HG03139 (cell line): ENCODE results near the gene PRSS56.
"Not testable (repeated sequence)": the region's sequence is repeated elsewhere in the genome, so short reads cannot be mapped to it uniquely, and the experiment has no call there.

Experiments used
- ATAC-seq: cut with Tn5 transposase; IDR thresholded peaks from one replicate; pipeline ENCODE4 v1.9.1; 2021; ENCODE audit not compliant: unreplicated experiment

Gene PRSS56

DNA sequence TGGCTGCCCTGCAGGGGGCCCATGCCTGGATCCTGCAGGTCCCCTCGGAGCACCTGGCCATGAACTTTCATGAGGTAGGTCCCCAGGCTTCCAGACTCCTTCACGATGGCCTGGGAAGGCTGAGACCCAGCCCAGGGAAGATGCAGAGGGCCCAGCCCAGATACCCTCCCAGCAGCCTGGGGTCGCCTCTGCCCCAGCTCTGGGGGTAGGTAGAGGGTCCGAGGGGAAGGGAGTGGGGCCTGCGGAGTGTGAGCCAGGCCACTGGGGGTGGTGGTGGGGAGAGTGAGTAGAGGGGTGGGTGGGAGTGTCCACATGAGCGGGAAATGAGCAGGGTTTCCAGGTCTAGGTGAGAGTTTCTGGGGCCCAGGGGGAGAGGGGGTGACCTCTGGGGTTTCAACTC lies 4.6 kb downstream of the PRSS56 start:
- no peak for ATAC-seq

DNA sequence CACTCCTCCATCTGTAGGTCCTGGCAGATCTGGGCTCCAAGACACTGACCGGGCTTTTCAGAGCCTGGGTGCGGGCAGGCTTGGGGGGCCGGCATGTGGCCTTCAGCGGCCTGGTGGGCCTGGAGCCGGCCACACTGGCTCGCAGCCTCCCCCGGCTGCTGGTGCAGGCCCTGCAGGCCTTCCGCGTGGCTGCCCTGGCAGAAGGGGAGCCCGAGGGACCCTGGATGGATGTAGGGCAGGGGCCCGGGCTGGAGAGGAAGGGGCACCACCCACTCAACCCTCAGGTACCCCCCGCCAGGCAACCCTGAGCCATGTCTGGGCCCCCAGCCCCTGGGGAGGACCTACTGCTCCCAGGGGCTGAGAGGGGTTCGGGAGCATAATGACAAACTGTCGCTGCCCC lies 5.0 kb downstream of the PRSS56 start:
- ATAC-seq, result no peak

DNA sequence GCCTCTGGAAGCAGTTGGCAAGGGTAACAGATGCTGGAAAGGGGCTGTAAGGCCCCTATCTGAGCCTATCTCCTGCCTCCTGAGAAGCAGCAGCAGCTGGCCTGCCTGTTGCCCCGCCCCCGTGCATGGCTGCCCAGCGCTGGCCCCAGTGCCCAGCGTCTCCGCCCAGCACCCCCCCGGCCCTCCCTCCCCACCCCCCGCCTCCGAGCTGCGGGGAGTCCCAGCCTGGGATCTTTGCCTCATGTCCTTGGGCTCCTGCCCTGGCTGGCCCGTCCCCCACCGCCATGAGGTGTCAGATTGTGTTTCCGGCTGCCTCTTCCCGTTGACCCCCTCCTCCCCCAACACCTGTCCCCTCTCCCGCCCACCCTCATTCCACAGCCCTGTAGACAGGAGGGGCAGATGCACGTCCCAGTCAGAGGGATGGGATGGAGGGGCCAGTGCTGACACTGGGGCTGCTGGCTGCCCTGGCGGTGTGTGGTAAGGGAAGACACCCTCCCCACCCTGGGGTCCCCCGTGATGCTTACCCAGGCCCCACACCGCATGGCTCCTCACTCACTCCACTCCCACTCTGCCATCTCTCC lies 5.7 kb downstream of the PRSS56 start, which contains the start of gene CHRND:
Gene CHRND, plus strand, starts transcription at position 370 of the 581 bp plus-strand sequence. Its CDS starts 56 bp downstream, at position 426.
- no peak for ATAC-seq

DNA sequence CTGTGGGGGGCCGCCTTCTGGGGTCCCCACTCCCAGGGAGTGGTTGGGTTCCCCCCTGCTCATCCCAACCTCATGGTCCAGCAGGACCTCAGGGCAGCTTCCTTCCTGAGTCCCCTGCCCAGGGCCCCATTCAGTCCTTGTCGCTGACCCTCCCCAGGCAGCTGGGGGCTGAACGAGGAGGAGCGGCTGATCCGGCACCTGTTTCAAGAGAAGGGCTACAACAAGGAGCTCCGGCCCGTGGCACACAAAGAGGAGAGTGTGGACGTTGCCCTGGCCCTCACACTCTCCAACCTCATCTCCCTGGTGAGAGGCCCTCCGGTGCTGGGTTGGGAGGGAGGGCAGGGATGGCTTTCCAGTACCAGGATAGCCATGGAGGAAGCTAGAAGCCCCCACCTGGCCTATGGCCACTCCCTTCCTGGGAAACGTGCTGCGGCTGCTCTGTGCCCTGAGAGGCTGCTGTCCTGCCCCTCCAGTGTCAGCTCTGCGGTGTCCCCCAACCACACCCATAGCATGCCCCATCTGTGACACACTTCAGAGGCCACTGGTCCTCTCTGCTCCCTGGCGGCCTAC lies 6.3 kb downstream of the PRSS56 start:
- no peak for ATAC-seq

DNA sequence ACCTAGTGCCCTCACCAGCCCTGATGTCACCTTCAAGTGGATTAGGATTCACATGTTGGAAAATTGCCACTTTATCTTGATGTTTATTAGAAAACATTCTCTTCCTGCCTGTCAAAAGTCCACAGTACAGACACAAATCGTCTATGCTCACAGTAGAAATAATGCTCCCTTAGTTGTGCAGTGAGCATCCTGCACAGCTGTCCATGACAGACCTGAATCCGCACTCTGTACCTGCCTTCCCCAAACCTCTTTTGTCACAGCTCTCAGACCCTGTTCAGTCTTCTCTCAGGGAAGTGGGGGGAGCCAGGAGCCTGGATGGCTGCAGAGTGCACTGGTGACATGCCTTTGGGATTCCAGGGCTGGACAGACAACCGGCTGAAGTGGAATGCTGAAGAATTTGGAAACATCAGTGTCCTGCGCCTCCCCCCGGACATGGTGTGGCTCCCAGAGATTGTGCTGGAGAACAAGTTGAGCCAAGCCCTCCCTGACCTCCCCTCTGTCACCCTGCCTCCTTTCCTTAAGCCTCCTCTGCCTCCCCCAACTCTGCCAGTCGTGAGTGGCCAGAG lies 7.8 kb downstream of the PRSS56 start:
- ATAC-seq, result no peak

DNA sequence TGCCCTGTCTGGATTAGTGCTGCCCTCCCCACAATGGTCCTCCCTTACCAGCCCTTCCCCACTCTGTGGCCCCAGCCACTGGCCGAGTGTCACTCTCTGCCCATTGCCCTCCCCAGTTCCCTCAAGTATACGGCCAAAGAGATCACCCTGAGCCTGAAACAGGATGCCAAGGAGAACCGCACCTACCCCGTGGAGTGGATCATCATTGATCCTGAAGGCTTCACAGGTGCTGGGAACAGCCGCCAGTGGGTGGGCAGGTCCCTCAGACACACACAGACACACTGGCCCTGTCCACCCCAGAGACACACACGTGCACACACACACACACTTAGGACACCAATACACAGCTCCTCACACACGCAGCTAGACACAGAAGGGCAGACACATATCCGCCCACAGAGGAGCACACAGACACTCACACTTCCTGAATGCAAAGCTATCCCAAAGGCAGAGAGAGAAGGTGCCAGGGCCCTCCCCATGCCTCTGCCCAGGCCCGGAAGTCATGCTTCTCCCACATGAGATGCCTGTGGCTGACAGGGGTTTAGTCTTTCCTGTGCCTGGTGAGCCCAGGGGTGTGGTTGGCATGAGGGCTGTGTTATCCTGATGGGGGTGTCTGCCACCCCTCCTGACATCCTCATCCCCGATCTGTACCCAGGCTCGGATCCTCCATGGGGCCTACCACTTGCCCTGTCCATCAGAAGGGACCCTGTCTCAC lies 8.7 kb downstream of the PRSS56 start:
- no peak for ATAC-seq

DNA sequence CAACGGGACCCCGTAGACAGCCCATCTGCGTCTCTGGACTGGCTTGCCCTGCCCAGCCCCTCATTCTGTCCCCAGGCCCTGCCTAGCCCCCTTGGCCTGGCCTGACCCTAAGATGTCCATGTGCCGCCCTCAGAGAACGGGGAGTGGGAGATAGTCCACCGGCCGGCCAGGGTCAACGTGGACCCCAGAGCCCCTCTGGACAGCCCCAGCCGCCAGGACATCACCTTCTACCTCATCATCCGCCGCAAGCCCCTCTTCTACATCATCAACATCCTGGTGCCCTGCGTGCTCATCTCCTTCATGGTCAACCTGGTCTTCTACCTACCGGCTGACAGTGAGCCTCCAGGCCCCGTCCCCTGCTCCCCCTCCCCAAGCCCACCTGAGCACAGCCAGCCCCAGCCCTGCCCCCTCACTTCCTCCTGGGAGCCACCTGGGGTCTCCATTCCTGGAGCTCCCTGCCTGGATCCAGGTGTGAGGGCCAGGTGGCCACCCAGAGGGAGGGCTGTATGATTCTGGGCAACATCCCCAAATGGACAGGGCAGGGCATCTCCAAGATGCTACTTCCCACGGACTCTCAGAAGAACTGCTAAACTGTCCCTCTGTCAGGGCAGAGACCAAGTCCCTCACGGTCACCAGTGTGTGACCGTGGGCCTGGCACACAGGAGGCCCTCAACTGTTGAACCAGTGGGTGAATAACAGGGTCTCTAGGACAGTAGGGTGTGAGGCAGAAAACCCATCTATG lies 9.8 kb downstream of the PRSS56 start:
- ATAC-seq, result no peak

DNA sequence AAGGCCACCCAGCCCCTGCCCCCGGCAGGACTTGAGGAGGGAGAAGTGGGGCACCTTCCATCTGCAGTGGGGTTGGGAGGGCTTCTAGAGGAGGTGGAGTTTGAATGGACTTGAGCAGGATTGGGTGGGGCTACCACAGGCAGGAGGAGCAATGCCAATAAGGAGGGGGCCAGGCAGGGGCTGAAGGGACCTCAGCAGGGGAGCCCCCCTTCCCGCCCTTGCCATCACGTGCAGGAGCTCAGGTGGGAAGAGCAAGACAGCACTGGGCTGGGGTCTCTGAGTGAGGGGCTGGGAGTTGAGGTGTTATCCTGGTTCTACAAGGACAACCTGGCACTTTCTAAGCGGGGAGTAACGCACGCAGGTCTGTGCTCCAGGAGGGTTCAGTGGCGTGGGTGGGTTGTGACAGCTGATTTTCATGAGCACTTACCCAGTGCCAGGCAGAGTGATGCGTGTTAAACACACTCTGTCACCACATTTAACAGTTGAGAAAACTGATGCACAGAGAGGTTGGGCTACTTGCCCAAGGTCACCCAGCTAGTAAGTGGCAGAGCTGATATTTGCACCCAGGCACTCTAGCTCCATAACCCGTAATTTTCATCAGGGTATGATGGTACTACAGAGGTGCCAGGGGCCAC lies 10.6 kb downstream of the PRSS56 start:
- no peak for ATAC-seq

DNA sequence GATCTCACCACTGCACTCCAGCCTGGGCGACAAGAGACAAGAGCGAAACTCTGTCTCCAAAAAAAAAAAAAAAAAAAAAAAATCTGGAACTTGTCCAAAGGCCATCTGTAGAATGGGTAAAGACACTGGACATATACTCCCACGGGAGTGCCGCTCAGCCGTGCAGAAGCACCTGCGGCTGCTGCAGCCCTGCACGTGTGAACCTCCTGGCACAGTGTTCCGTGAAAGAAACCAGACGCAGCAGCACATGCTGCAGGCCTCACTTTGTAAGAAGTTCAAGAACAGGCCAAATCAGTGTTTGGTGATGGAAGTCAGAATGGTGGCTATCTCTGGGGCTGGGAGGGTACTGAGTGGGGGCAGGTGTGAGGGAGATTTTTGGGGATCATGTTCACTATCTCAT lies 12.2 kb downstream of the PRSS56 start:
- no peak for ATAC-seq

DNA sequence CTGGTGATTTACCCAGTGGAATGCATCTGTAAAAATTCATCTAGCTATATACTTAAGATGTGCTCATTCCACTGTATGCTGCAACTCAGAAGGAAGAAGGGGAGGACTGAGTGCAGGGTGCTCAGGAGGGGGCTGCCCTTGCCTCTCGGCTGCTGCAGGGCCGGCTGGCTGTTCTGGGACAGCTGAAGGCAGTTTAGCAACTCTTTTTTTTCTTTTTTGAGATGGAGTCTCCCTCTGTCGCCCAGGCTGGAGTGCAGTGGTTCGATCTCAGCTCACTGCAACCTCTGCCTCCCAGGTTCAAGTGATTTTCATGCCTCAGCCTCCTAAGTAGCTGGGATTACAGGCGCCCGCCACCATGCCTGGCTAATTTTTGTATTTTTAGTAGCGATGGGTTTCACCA lies 12.6 kb downstream of the PRSS56 start:
- not testable (repeated sequence) for ATAC-seq

DNA sequence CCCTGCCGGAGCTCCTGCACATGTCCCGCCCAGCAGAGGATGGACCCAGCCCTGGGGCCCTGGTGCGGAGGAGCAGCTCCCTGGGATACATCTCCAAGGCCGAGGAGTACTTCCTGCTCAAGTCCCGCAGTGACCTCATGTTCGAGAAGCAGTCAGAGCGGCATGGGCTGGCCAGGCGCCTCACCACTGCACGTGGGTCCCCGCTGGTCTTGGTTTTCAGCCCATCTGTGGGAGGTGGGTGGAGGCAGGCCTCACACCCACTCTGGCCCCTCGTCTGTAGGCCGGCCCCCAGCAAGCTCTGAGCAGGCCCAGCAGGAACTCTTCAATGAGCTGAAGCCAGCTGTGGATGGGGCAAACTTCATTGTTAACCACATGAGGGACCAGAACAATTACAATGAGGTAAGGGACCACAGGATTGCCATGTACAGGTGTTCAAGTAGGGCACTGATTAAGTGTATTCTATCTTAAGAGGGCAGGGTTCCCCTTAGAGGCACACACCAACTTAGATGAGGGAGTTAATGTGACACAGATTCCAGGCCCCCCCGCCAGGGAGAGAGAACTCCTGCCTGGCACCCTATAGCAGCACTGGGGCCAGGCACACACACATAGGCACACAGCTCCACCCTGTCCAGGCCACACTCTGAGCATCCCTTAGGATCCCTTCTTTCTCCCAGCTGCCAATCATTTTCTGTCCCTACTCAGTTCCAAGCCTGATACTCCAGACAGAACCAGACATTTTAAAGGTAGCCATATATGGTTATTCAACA lies 13.9 kb downstream of the PRSS56 start:
- ATAC-seq, result no peak

DNA sequence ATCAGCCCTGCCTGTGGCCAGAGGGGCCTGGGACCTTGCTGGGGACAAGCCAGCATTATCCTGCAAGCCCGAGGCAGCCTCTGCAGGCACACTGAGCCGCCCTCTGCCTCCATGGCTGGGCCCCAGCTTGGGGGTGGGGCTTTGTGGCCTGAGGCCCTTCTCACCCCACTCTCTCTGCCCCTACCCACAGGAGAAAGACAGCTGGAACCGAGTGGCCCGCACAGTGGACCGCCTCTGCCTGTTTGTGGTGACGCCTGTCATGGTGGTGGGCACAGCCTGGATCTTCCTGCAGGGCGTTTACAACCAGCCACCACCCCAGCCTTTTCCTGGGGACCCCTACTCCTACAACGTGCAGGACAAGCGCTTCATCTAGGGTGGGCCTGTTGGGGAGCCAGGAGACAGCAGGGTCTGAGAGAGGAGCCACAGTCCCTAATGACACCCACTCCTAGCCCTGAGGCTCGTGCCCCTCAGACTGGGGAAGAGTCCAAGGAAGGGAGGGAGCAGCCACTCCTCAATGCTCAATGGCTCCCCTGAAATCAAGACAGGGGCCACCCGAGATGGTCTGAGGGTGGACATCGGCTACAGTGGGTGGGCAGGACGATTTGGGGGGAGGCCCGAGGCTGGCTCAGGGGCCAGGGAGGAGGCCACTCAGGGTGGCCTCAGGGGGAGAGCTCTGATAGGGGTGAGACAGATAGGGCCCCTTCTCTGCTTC lies 14.9 kb downstream of the PRSS56 start:
- no peak for ATAC-seq

DNA sequence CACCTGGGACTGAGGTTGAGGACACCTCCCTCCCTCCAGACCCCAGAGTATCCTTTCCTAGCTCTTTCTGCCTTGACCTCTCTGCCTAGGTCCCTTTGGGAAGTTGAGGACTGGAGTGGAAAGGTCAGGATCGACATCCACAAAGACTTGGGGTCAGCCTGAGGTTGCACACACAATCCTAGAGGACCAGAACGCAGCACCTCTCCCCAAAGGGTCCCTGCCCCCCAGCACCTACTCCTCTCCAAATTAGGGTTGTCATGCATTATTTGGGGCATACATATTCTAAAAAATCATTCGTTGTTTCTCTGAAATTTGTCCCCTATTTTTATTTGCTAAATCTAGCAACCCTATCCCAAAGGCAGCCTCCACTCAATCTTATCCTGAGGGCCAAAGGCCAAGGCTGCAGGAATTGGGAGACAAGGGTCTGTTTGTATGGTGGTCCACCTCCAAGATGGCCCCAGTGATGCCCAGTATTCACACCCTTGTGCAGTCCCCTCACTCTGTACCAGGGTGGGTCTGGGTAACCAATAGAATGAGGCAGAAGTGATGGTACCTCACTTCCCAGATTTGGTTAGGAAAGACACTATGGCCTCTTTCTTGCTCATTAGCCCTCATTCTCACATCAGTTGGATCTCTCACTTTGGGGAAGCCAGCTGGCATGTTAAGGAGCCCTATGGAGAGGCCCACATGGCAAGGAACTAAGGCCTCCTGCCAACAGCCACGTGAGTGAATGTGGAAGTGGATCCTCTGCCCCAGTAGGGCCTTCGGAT lies 15.8 kb downstream of the PRSS56 start:
- no peak for ATAC-seq

DNA sequence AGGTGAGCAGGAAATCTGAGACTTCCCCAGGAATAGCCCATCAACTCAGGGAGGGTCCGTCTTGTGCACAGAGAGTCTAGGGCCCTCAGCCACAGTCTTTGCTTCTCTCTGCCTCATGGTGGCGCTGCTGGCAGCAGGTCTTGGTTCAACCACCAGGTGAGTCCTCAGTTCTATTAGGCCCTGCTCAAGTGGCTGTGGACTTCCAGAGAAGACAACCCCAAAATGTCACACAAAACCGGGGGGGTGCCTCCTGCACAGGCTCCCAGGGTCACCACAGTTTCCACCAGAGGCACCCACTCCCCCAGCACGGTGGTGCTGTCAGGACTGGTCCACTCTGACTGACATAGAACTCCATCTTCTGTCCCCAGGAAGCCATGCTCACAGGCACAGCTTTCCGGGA lies 16.9 kb downstream of the PRSS56 start:
- no peak for ATAC-seq

DNA sequence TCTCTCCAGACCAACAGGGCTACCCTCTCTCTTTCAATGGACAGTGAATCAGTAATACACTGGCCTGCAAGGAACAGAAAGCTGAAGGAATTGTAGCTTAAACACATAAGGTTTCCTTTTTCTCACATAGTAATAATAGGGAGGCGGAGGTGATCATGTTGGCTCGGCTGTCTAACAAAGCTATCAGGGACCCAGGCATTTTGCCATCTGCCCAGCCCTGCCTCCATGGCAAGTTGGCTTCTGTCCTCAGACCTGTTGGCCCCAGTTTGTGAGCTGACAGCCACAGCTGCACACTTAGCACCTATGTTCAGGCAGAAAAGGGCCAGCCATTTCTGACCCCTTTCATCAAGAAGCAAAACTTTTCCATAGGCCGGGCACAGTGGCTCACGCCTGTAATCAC lies 17.3 kb downstream of the PRSS56 start:
- ATAC-seq, result no peak

DNA sequence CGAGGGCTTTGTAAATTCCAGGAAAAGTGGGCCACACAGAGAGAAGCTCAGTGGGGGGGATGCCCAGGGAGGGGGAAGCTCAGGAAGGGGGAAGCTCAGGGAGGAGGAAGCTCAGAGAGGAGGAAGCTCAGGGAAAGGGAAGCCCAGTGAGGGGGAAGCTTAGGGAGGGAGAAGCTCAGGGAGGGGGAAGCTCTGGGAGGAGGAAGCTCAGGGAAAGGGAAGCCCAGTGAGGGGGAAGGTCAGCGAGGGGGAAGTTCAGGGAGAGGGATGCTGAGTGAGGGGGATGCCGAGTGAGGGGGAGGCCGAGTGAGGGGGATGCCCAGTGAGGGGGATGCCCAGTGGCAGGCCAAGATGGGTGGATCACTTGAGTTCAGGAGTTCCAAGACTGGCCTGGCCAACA lies 18.5 kb downstream of the PRSS56 start:
- no peak for ATAC-seq

DNA sequence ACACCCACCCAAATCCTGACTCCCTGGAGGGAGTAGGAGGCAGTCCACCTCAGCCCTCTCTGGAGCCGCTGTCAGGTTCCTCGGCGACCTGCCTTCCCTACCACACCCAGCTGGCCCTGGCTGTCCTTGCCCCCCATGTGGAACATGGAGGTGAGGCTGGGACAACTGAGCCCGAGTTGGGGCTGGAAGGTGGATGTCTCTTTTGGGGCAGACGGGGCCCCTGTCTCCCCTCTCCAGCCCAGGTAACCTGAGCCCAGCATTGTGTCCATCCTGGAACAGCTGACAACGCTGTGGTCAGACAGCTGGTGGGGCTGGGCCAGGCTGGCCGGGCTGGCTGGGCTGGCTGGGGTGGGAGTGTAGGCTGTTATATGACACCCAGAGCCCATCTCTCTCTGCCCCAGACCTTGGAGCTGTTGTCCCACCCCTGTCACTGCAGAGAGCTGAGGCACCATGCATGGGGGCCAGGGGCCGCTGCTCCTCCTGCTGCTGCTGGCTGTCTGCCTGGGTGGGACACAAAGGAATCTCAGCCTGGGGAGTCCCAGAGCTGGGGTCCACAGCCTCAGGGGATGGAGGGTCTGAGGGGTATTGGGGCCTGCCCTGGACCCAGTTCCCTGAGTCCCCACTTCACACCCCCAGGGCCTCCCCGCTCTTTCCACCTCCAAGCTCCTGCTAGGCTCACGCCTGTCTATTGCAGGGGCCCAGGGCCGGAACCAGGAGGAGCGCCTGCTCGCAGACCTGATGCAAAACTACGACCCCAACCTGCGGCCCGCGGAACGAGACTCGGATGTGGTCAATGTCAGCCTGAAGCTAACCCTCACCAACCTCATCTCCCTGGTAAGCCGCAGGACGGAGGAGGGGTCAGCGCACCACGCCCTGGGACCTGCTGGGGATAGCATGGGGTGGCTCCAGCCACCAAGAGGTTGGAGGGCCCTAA lies 19.4 kb downstream of the PRSS56 start, which contains the start of gene CHRNG:
Gene CHRNG, plus strand, starts transcription at position 395 of the 934 bp plus-strand sequence. Its CDS starts 56 bp downstream, at position 451.
- ATAC-seq, result no peak
